ENCODE measurements around the gene DEFB132. TPM values are rescaled to one million over a fixed set of nuclear protein-coding genes. Genes with fewer than 3 reads are reported as not detected.

The DEFB132 gene
- polyA plus RNA-seq, 3 donors: not detected

GRCh38 chr20:275791-276190 lies 18.3 kb downstream of the DEFB132 start:
- no peak overlapping the region for H3K4me3 Mint-ChIP-seq
- Histone ChIP-seq H3K27me3 (ENCODE audit: control insufficient read depth in 2 of 2, insufficient read depth in 2 of 2, low read length in 2 of 2) (no peaks in the 10 kb centered on the region), H3K9me3 (replicated peaks in 1 of 2; ENCODE audit: control insufficient read depth in 1 of 2, insufficient read depth in 1 of 2, low read length in 2 of 2) (no peaks in the 10 kb centered on the region), H3K9ac (ENCODE audit: insufficient read depth, low read length, poor library complexity, severe bottlenecking) (no peak overlapping the region), H4K20me1 (ENCODE audit: insufficient read depth, low read length) (no peaks in the 10 kb centered on the region), H3K79me2 (ENCODE audit: insufficient read depth, low read length) (no peaks in the 10 kb centered on the region), H3K4me2 (replicated peaks; ENCODE audit: extremely low read depth, low read length, poor library complexity, severe bottlenecking) (no peak overlapping the region), H3K4me3 (replicated peaks in 1 of 3; ENCODE audit: low read depth in 2 of 3, low read length in 3 of 3) (no peak overlapping the region), H3K4me1 (ENCODE audit: control insufficient read depth in 1 of 2, insufficient read depth in 2 of 2, low read length in 2 of 2) (peaks cover 0 to 6% of the 10 kb centered on the region in 2 donors), H2AFZ (ENCODE audit: insufficient read depth, low read depth, low read length, poor library complexity, severe bottlenecking) (no peak overlapping the region), H3K27ac (ENCODE audit: low read depth in 1 of 2, low read length in 2 of 2) (no peak overlapping the region), H3K36me3 (replicated peaks in 1 of 2; ENCODE audit: control insufficient read depth in 1 of 2, insufficient read depth in 2 of 2, low read length in 2 of 2) (peaks cover 10 to 12% of the 10 kb centered on the region in 2 donors)
- H3K27ac Mint-ChIP-seq: peak overlapping the region in 1 of 7 donors; percentile 34
- TF ChIP-seq, protein P1, sequence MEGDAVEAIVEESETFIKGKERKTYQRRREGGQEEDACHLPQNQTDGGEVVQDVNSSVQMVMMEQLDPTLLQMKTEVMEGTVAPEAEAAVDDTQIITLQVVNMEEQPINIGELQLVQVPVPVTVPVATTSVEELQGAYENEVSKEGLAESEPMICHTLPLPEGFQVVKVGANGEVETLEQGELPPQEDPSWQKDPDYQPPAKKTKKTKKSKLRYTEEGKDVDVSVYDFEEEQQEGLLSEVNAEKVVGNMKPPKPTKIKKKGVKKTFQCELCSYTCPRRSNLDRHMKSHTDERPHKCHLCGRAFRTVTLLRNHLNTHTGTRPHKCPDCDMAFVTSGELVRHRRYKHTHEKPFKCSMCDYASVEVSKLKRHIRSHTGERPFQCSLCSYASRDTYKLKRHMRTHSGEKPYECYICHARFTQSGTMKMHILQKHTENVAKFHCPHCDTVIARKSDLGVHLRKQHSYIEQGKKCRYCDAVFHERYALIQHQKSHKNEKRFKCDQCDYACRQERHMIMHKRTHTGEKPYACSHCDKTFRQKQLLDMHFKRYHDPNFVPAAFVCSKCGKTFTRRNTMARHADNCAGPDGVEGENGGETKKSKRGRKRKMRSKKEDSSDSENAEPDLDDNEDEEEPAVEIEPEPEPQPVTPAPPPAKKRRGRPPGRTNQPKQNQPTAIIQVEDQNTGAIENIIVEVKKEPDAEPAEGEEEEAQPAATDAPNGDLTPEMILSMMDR (IDR thresholded peaks at IDR 0.05): no peak
- no peaks in the 10 kb centered on the region for H3K4me1 Mint-ChIP-seq
- intact Hi-C loops (cut with micrococcal nuclease): no loop called here
- 96% methylated on average over 4 of the region's 7 CpGs for WGBS (ENCODE audit: insufficient coverage)
- H3K36me3 Mint-ChIP-seq: peaks cover 19 to 30% of the 10 kb centered on the region in 2 donors
- H3K9me3 Mint-ChIP-seq: peaks cover 0 to 3% (median 2%) of the 10 kb centered on the region in 7 donors
- DNase-seq: no peak
- H3K27me3 Mint-ChIP-seq (ENCODE audit: low read depth in 3 of 3): no peaks in the 10 kb centered on the region

- intact Hi-C loops (cut with micrococcal nuclease): no loop called here
- H4K20me1 ChIP-seq (ENCODE audit: insufficient read depth, low read length): no peaks in the 10 kb centered on the region
- H3K4me2 ChIP-seq (replicated peaks; ENCODE audit: extremely low read depth, low read length, poor library complexity, severe bottlenecking): no peak overlapping the region
- TF ChIP-seq, protein P1 (IDR thresholded peaks at IDR 0.05): no peak
- Mint-ChIP-seq H3K9me3 (peaks cover 0 to 3% (median 2%) of the 10 kb centered on the region in 7 donors), H3K27me3 (ENCODE audit: low read depth in 3 of 3) (no peaks in the 10 kb centered on the region), H3K27ac (no peak overlapping the region), H3K4me1 (no peaks in the 10 kb centered on the region), H3K4me3 (no peak overlapping the region), H3K36me3 (peaks cover 19 to 33% of the 10 kb centered on the region in 2 donors)
- peaks cover 10 to 12% of the 10 kb centered on the region in 2 donors for H3K36me3 ChIP-seq (replicated peaks in 1 of 2; ENCODE audit: control insufficient read depth in 1 of 2, insufficient read depth in 2 of 2, low read length in 2 of 2)
- no peak for DNase-seq
- no peak overlapping the region for H3K9ac ChIP-seq (ENCODE audit: insufficient read depth, low read length, poor library complexity, severe bottlenecking)
- no peaks in the 10 kb centered on the region for H3K27me3 ChIP-seq (ENCODE audit: control insufficient read depth in 2 of 2, insufficient read depth in 2 of 2, low read length in 2 of 2)
- 92% methylated on average over 5 of the region's 12 CpGs for WGBS (ENCODE audit: insufficient coverage)
- H3K79me2 ChIP-seq (ENCODE audit: insufficient read depth, low read length): no peaks in the 10 kb centered on the region
- H3K9me3 ChIP-seq (replicated peaks in 1 of 2; ENCODE audit: control insufficient read depth in 1 of 2, insufficient read depth in 1 of 2, low read length in 2 of 2): no peaks in the 10 kb centered on the region
- peaks cover 0 to 6% of the 10 kb centered on the region in 2 donors for H3K4me1 ChIP-seq (ENCODE audit: control insufficient read depth in 1 of 2, insufficient read depth in 2 of 2, low read length in 2 of 2)
- H2AFZ ChIP-seq (ENCODE audit: insufficient read depth, low read depth, low read length, poor library complexity, severe bottlenecking): no peak overlapping the region
- no peak overlapping the region for H3K4me3 ChIP-seq (replicated peaks in 1 of 3; ENCODE audit: low read depth in 2 of 3, low read length in 3 of 3)
- no peak overlapping the region for H3K27ac ChIP-seq (ENCODE audit: low read depth in 1 of 2, low read length in 2 of 2)
Measured at GRCh38 chr20:276620-277495, 19.3 kb downstream of the DEFB132 start.
